Measurements from ENCODE around the gene EVX2.

Gene EVX2

DNA sequence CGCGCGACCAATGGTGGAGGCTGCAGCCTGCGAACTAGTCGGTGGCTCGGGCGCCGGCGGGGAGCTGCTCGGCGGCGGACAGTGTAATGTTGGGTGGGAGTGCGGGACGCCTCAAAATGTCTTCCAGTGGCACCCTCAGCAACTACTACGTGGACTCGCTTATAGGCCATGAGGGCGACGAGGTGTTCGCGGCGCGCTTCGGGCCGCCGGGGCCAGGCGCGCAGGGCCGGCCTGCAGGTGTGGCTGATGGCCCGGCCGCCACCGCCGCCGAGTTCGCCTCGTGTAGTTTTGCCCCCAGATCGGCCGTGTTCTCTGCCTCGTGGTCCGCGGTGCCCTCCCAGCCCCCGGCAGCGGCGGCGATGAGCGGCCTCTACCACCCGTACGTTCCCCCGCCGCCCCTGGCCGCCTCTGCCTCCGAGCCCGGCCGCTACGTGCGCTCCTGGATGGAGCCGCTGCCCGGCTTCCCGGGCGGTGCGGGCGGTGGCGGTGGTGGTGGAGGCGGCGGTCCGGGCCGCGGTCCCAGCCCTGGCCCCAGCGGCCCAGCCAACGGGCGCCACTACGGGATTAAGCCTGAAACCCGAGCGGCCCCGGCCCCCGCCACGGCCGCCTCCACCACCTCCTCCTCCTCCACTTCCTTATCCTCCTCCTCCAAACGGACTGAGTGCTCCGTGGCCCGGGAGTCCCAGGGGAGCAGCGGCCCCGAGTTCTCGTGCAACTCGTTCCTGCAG is 39.1 kb upstream of the EVX2 start, which contains the start of gene HOXD9:
TSS of gene HOXD9 (plus strand) at position 37 of the 728 bp plus-strand sequence. CDS start at position 87, 50 bp downstream.
- in situ Hi-C loops (cut with MboI; ENCODE audit: low sequenced_read_pairs): no loop called here

GRCh38 chr2:176122052-176122682 is 38.4 kb upstream of the EVX2 start:
- in situ Hi-C loops (cut with MboI; ENCODE audit: low sequenced_read_pairs): no loop called here

DNA sequence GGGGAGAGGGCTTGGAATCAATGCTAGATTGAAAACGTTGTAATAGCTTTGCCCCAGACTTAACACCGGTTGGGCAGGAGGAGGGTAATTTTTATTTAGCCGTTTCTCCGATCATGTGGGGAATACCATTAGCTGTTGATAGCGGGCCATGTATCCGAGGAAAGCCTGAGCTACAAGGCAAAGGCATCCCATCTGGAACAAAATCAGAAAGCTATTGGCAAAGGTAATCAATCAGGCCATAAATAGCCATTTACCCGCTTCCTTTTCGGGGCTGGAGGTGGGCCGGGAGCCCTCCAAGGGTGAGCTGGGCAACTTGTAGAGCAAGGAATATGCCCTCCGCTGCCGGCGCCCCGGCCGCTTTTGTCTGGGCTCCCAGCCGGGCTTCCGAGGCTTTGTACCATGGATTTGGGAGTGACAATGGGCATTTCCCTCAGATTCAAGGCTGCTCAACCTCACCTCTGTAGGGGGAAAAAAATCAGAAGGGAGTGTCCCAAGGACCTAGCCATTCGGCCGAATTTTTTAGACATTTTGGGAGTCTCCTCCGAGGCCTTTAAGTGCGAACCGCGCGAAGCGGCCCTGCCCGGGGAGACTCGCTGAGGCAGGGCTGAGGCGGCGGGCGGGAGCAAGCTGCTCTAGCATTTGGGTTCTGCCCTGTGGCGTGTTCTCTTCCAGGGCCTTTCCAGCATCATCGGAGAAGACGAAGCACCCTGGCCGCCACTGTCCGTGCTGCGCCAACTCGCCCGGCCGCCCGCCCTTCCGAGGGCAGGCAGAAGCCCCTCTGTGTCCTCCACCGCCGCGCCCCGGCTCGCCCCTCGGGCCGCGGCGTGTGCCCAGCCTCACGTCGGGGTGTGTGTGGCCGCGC is 37.7 kb upstream of the EVX2 start:
- in situ Hi-C loops (cut with MboI; ENCODE audit: low sequenced_read_pairs): no loop called here

DNA sequence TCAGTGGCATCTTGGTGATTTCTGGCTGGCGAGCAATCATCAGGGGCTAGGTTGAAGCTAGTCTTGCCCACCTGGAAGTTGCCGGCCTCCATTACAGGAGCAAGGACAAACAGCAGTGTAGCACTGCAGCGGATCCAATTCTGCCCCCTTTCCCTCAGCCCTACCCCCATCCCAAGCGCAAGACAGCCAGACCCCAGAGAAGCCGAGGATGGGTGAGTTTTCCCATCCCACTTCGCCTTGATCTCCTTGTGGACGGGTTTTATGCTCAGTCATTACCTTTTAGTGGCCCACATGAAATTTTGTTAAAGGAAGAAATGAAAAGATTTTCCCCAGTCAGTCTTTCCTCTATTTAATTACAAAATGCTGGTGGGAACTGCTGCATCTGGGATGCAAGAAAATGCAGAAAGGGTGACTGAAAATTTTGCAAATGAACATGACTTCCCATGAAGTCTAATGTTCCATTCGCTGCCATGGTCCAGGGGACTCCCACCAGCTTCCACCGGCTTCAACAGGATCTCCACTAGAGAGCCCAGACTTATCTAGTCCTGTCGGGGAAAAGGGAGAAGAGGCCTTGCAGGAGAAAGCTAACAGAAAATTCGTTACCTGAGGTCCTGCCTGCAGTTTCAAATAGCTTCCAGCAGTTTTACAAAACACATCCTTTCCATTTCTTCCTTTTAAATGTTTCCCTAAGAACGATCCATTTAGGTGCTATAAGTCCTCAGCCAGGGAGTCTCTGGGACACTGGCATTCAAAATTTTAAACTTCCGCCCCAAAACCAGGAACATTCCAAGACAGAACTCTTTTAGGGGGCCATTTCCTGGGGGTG is 36.8 kb upstream of the EVX2 start:
- in situ Hi-C loops (cut with MboI; ENCODE audit: low sequenced_read_pairs): no loop called here

GRCh38 chr2:176118601-176119339 is 35.0 kb upstream of the EVX2 start:
- in situ Hi-C loops (cut with MboI; ENCODE audit: low sequenced_read_pairs): no loop called here

DNA sequence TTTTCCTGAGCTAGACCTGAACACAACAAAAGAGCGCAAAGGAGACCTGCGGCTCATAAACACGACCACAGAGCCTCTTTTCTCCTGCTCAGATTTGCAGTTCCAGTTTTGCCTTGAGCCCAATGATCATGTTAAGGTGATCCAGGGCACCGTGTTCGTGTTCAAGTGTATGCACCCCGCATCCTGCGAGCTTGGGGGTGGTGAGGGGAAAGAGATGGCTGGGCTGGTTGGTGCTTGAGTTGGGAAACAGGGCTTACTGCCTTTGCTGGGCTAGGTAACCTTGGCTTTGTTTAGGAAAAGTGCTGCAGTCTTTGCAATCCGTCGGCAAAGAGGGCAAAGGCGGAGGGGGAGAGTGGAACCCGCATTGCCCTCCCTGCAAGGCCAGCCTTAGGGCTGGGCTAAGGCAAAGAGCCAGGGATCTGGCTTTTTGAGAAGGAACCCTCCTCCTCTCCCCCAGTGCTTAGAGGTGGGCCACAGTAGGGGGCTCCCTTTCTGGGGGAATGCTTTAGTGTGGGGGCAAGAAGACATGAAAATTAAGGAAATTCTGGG is 34.1 kb upstream of the EVX2 start:
- in situ Hi-C loops (cut with MboI; ENCODE audit: low sequenced_read_pairs): no loop called here

GRCh38 chr2:176117162-176117822 is 33.5 kb upstream of the EVX2 start:
- in situ Hi-C loops (cut with MboI; ENCODE audit: low sequenced_read_pairs): no loop called here

- in situ Hi-C loops (cut with MboI; ENCODE audit: low sequenced_read_pairs): no loop called here
Measured at GRCh38 chr2:176115883-176116813, 32.4 kb upstream of the EVX2 start, which contains the start of gene HOXD10. TSS of gene HOXD10 (plus strand) at chr2:176116778. CDS start at chr2:176116834, 56 bp downstream.

GRCh38 chr2:176114930-176115625 is 31.3 kb upstream of the EVX2 start:
- in situ Hi-C loops (cut with MboI; ENCODE audit: low sequenced_read_pairs): no loop called here

DNA sequence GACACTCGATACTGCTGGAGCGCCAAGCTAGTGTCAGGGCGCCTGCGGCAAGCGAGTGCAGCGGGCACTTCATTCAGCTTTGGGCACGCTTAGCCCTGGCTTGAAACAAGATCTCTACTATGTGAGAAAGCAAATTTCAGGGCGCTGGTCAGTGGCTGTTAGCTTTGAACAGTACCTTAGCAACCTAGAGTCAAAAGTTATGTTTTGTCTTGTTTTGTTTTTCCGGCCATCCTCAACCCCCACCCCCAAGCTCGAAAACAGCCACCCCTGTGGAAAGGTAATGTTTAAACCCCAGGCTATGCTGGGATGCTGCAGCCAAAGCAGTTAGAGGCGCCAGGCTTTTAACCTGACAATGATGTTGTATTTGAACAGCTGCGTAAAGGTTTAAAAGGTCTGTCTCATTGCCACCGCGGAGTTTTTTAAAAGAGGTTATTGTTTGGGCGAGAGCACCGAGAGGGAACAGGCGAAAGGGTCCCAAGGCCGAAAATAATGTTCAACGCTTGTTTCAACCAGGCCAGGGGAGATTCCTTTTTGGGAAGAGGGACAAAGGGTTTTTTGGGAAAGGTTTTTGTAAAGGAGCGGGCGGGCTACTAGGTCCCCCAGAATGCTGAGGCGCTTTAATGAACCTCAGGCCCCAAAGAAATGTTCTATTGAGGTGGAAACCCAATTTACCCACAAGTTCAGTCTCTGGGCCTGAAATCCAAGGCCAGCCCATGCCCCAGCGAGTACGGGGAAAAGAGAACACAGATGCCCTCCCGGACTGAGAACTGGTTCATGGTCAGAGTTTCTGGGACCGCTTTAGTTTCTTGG is 30.6 kb upstream of the EVX2 start:
- in situ Hi-C loops (cut with MboI; ENCODE audit: low sequenced_read_pairs): no loop called here

DNA sequence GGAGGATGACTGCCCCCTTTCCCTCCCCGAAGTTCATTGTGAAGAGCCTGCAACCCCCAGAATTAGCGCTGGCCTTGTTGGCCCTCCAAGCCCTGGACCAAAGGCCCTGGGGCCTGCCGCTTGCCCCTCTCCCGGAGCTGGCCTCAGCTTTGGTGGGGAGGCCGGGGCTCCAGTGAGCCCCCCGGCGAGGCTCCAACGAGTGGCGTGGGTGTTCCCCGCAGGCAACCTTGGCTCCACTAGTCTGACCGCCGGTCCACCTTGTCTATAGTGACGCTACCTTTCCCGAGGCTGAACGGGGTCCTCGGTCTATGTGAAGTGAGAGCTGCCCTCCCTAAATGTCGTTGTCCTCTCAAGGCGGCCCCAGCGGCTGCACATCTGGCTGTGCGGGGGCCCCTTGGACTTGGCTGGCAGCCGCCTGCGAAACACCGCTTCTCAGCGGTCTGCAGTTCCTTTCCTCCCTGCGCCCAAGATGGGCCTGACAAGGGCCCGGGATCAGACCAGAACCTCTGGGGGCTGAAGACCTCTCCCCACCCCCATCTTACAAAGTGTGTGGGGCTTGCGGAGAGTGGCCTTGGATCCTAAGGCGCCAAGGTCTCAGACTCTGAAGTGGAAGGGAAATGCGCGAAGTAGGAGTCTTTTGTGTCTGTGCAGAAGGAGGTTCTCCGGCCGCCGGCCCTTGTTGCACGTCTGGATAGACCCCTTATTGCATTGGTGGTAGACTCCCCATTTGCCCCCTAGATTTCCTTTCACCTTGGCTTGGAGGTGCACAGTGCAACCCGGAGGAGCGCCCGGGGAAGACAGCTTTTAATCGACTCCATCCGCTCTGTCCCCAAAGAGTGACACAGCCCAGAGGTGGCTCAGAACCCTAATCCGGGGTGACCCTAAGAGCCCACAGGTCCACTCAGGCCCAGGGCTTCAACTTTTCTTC is 28.9 kb upstream of the EVX2 start:
- in situ Hi-C loops (cut with MboI; ENCODE audit: low sequenced_read_pairs): no loop called here

- in situ Hi-C loops (cut with MboI; ENCODE audit: low sequenced_read_pairs): no loop called here
Measured at GRCh38 chr2:176111846-176112374, 28.1 kb upstream of the EVX2 start.

DNA sequence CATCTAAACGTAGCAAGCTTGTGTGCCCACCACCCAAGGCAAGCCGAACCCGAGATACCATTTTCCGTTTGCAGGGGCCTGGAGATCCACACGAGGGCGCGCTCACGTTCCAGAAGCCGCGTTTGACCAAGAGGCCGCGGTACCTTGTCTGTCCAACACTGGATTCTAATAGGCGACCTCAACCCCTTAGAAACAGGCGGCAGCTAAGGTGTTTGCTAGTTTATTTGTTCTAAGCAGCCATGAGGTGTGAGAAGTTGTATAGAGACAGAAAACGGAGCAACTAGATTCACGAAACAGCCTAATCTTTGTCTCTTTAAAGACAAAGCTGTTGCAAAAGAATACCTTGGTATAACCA is 27.5 kb upstream of the EVX2 start:
- in situ Hi-C loops (cut with MboI; ENCODE audit: low sequenced_read_pairs): no loop called here

DNA sequence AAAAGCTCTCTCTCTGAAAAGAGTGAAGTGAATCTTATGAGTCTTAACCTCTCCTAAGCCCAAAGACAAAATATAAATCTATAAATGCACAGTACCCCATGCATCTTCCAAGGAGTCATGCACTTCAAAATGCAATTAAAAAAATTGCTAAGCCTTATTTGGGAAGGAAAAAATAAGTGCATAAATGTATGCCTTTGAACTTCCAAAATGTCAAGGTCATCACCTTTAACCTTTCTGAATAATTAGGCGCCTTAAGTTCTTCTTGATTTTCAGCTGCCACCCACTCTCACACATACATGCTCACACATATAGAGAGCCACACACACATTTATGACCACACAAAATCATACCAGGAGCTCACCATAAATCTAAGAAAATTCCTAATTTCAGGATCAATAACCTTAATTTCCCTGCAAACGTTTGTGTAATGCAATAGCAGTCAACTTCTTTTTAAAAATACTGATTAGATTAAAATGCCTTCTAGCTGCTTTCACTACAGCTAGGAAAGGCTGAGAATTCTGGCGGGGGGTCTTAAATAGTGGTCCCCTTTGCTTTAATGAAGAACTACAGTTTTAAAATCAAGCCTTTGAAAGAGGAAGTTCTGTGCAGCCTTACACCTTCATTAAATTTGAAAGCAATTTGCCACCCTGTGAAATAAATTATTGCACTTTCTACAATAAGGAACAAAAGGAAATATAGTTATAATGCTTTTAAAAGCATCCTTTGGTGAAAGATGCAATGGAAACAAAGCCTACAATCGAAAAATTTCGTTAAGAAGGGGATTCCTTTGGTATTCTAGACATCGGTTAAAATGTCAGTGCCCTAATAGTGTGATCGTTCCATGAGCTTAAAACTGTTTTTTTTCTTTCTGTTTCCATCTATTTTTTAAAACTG is 26.9 kb upstream of the EVX2 start:
- in situ Hi-C loops (cut with MboI; ENCODE audit: low sequenced_read_pairs): no loop called here
